ENCODE data around the gene PKHD1. TPM values are rescaled to one million over a fixed set of nuclear protein-coding genes. Genes with fewer than 3 reads are reported as not detected.

Gene PKHD1
- total RNA-seq, 4 donors from 2014 or later: 0.12 TPM; not detected in 3

DNA sequence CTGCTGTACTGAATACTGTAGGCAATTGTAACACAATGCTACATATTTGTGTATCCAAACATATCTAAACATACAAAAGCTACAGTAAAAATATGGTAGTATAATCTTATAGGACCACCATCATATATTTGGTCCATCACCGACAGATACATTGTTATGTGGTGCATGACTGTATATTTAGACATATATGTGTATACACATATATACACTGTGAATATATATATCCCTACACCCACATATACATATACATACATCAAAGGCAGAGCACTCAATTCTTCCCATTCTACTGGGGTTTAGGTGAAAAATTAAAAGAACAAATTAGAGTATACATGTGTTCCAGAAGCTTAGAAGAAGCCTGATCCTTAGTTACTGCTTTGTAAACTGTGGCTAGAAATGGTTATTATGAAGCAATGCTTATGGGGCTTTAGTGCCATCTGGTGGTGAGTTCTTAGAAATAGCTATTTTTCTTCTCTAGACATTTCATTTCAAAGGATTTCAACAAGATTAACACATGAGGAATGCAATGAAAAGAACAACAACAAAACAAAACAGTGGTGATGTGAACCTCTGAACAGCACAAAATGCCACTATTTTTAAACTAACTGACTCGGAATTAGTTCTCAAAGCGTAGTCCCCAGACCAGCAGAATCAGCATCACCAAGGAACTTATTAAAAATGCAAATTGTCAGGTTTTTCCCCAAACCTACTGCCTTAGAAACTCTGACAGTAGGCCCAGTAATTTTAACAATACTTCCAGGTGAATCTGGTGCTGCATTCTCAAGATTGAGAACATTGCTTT is 38.0 kb downstream of the PKHD1 start:
- ATAC-seq (ENCODE audit: low FRiP score): no peak
- DNase-seq (ENCODE audit: low spot score): no peak
- TF ChIP-seq, protein P1, sequence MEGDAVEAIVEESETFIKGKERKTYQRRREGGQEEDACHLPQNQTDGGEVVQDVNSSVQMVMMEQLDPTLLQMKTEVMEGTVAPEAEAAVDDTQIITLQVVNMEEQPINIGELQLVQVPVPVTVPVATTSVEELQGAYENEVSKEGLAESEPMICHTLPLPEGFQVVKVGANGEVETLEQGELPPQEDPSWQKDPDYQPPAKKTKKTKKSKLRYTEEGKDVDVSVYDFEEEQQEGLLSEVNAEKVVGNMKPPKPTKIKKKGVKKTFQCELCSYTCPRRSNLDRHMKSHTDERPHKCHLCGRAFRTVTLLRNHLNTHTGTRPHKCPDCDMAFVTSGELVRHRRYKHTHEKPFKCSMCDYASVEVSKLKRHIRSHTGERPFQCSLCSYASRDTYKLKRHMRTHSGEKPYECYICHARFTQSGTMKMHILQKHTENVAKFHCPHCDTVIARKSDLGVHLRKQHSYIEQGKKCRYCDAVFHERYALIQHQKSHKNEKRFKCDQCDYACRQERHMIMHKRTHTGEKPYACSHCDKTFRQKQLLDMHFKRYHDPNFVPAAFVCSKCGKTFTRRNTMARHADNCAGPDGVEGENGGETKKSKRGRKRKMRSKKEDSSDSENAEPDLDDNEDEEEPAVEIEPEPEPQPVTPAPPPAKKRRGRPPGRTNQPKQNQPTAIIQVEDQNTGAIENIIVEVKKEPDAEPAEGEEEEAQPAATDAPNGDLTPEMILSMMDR (IDR thresholded peaks at IDR 0.05): no peak

DNA sequence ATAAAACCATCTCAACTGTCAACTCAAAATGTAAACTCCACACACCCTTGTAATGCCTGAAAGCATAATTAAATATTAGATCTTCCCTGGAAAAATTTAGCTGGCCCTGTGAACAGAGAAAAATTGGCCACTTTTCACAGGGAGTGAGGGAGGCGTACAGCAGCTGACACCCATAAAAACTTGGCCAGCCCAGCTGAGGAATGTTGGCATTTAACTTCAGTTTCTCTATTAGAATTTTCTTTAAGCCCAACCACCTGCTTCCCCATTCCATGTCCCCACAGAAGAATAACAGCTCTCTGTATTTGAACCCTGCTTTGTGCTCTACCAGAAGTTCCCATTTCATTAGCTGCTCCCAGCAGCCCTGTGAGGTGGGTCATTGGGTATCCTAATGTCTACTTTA is 41.0 kb downstream of the PKHD1 start:
- DNase-seq (ENCODE audit: low spot score) (no peak), ATAC-seq (ENCODE audit: low FRiP score) (no peak)
- TF ChIP-seq, protein P1 (IDR thresholded peaks at IDR 0.05): no peak

DNA sequence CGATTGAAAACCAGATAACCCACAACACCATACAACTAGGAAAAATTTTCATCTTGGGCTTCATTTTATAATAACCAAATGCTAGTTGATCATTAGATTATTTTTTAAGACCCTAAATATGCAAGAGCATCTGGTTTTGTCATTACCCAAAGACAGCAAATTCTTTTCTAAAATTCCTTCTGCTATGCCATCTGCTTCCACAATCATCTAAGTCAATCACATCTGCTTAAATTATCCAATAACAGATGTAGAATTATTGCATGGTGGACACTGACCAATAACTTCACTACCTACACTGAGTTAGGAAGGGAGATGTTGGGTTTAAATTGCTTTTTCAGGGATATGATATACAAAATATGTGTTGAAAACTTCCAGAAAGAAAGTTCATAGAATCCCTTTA is 41.9 kb downstream of the PKHD1 start:
- ATAC-seq (ENCODE audit: low FRiP score) (no peak), DNase-seq (ENCODE audit: low spot score) (no peak)
- TF ChIP-seq, protein P1 (IDR thresholded peaks at IDR 0.05): no peak

DNA sequence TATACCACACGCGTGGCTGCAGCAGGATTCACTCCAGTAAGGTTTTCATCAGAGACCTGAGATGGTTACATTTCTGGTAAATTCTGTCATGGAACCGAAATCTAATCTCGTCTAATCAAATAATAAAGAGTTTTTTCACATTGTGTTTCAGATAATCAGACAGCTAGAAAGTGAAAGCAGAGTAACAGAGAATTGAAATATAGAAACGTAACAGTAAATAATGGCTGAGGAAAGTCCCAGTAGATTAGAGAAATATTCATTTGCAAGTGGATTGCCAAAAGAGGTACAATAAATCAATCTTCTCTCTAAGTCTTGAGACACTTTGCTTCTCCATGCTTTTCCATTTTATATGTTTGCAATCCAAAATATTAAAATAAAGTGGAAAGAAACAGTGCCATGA is 42.4 kb downstream of the PKHD1 start:
- DNase-seq (ENCODE audit: low spot score): no peak
- ATAC-seq (ENCODE audit: low FRiP score): no peak
- TF ChIP-seq, protein P1 (IDR thresholded peaks at IDR 0.05): no peak

DNA sequence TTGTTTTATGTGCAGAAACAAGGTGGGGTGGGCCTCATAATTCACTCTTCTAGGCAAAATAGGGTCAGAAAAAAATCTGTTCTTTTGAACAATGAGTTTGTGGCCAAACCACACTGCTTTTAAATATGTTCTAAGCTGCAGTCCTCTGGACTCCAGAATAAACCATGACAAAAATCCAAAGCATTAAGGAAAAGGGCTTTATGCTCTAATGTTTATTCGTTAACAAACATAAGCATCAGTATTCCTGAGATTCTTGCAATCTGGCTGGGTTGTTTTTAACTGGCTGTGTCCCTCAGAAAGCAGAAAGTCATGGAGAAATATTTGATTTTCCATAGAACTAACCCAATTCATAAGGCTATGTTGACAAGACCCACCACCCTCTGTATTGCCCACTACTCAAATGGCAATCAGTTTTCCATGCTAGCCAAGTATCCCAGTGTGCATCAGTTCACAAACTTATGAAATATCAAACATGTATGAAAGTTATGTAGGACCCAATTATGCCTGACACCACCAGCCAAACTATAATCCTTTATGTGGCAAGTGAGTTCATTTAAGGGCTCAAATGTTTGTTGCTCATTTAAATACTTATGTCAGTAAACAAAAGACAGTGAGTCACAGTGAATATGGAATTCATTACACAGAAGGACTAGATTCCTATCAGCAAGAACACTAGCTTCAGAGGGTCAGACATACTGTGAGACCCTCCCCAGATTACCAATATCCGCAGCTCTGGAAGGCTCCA is 45.1 kb downstream of the PKHD1 start:
- DNase-seq (ENCODE audit: low spot score) (no peak), ATAC-seq (ENCODE audit: low FRiP score) (no peak)
- TF ChIP-seq, protein P1 (IDR thresholded peaks at IDR 0.05): no peak

DNA sequence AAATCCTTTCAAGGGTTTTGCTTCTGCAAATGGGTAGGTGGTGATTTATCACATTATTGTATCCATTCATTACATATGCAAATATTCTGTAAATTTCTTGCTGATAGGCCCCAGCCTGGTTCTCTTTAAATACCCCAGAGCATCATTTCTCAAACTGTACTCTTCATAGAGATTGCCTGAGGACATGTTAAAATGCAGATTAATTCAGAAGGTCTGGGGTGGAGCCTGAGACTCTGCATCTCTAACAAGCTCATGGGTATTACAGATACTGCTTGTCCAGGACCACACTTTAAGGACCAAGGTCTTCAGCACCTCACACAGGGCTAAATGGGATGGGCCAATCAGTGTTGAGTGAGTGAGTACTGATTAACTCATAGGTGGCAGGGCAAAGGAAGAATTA is 46.3 kb downstream of the PKHD1 start:
- ATAC-seq (ENCODE audit: low FRiP score): no peak
- TF ChIP-seq, protein P1 (IDR thresholded peaks at IDR 0.05): no peak
- no peak for DNase-seq (ENCODE audit: low spot score)

Measured in omental fat pad (tissue), 4 donors.